ENCODE data around the gene PIP5K1A.

The PIP5K1A gene

DNA sequence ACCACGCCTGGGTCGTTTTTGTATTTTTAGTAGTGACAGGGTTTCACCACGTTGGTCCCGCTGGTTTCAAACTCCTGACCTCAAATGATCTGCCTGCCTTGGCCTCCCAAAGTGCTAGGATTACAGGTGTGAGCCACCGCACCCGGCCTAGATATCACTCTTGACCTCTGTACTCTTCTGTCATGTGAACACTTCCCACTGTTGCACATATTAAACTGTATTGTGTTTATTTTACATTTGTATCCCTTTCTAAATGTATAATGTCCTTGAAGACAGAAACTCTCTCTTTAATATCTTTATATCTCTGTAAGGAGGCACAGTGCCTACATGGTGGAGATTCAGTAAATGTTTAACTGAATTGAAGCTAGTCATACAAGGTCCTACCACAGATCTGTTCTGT lies 36.9 kb downstream of the PIP5K1A start:
- no peak for TF ChIP-seq CREB1 (IDR thresholded peaks at IDR 0.05; ENCODE audit: low read depth)
- TF ChIP-seq RAD21 (IDR thresholded peaks at IDR 0.05; ENCODE audit: low read depth): no peak
- no peak for TF ChIP-seq ZBTB7A (IDR thresholded peaks at IDR 0.05; ENCODE audit: low read depth)
- TF ChIP-seq TEAD4 (IDR thresholded peaks at IDR 0.05): no peak
- no peak for TF ChIP-seq USF1 (IDR thresholded peaks at IDR 0.05)
- no peak for TF ChIP-seq MAX (IDR thresholded peaks at IDR 0.05)
- no peak for TF ChIP-seq CEBPB (IDR thresholded peaks at IDR 0.05)
- no peak for TF ChIP-seq EP300 (IDR thresholded peaks at IDR 0.05; ENCODE audit: borderline replicate concordance)

DNA sequence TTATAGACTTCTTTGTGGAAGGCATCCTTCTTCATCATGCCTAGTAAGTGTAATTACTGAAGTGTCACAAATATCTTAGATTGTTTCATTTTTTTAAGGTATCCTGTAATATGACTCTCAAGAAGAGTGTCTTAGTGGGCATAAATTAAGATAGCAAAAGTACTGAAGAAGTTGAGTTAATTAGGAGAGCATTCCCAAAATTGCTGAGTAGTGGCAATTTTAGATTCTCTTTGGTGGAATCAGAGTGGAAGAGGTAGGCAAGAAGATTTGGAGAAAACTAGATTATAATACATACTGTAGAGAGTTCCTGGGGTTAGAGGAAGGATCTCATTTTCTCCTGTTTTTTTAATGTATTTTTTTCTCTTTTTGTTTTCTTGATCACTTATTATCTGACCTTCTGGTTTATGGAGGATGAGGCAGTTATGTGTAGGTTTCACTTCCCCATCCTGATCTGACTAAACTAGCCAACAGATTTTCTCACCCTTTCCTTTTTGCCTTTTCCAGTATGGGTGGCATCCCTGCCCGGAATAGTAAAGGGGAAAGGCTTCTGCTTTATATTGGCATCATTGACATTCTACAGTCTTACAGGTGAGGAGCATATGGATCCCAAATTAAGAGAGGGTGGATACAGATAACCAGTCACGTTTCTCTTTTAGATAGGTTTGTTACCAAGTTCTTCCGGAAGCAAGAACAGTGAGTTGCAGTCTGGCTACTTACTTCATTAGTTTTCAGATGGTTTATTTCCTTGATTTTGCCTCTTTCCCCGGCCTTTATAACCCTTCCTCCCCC lies 39.5 kb downstream of the PIP5K1A start:
- TF ChIP-seq, protein P1, sequence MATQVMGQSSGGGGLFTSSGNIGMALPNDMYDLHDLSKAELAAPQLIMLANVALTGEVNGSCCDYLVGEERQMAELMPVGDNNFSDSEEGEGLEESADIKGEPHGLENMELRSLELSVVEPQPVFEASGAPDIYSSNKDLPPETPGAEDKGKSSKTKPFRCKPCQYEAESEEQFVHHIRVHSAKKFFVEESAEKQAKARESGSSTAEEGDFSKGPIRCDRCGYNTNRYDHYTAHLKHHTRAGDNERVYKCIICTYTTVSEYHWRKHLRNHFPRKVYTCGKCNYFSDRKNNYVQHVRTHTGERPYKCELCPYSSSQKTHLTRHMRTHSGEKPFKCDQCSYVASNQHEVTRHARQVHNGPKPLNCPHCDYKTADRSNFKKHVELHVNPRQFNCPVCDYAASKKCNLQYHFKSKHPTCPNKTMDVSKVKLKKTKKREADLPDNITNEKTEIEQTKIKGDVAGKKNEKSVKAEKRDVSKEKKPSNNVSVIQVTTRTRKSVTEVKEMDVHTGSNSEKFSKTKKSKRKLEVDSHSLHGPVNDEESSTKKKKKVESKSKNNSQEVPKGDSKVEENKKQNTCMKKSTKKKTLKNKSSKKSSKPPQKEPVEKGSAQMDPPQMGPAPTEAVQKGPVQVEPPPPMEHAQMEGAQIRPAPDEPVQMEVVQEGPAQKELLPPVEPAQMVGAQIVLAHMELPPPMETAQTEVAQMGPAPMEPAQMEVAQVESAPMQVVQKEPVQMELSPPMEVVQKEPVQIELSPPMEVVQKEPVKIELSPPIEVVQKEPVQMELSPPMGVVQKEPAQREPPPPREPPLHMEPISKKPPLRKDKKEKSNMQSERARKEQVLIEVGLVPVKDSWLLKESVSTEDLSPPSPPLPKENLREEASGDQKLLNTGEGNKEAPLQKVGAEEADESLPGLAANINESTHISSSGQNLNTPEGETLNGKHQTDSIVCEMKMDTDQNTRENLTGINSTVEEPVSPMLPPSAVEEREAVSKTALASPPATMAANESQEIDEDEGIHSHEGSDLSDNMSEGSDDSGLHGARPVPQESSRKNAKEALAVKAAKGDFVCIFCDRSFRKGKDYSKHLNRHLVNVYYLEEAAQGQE (IDR thresholded peaks at IDR 0.05; ENCODE audit: low read depth): no peak
- no peak for TF ChIP-seq TAF1 (IDR thresholded peaks at IDR 0.05; ENCODE audit: low read depth)
- TF ChIP-seq CREB1 (IDR thresholded peaks at IDR 0.05; ENCODE audit: low read depth): no peak
- no peak for TF ChIP-seq ZBTB7A (IDR thresholded peaks at IDR 0.05; ENCODE audit: low read depth)
- no peak for TF ChIP-seq CEBPB (IDR thresholded peaks at IDR 0.05)
- no peak for TF ChIP-seq TEAD4 (IDR thresholded peaks at IDR 0.05)
- no peak for TF ChIP-seq EGR1 (IDR thresholded peaks at IDR 0.05)
- TF ChIP-seq YY1 (IDR thresholded peaks at IDR 0.05; ENCODE audit: low read depth): no peak
- no peak for TF ChIP-seq RAD21 (IDR thresholded peaks at IDR 0.05; ENCODE audit: low read depth)
- no peak for TF ChIP-seq FOXM1 (IDR thresholded peaks at IDR 0.05; ENCODE audit: borderline replicate concordance, low read depth)
- TF ChIP-seq NFIC (IDR thresholded peaks at IDR 0.05): no peak
- TF ChIP-seq USF1 (IDR thresholded peaks at IDR 0.05): no peak
- no peak for TF ChIP-seq MAX (IDR thresholded peaks at IDR 0.05)

GRCh38 chr1:151238467-151238739 lies 40.1 kb downstream of the PIP5K1A start:
- TF ChIP-seq EP300 (IDR thresholded peaks at IDR 0.05; ENCODE audit: borderline replicate concordance): no peak
- no peak for TF ChIP-seq CEBPB (IDR thresholded peaks at IDR 0.05)
- no peak for TF ChIP-seq TEAD4 (IDR thresholded peaks at IDR 0.05)
- no peak for TF ChIP-seq EGR1 (IDR thresholded peaks at IDR 0.05)
- no peak for TF ChIP-seq YY1 (IDR thresholded peaks at IDR 0.05; ENCODE audit: low read depth)
- TF ChIP-seq RAD21 (IDR thresholded peaks at IDR 0.05; ENCODE audit: low read depth): no peak
- no peak for TF ChIP-seq NFIC (IDR thresholded peaks at IDR 0.05)
- no peak for TF ChIP-seq TCF12 (IDR thresholded peaks at IDR 0.05; ENCODE audit: low read depth)

DNA sequence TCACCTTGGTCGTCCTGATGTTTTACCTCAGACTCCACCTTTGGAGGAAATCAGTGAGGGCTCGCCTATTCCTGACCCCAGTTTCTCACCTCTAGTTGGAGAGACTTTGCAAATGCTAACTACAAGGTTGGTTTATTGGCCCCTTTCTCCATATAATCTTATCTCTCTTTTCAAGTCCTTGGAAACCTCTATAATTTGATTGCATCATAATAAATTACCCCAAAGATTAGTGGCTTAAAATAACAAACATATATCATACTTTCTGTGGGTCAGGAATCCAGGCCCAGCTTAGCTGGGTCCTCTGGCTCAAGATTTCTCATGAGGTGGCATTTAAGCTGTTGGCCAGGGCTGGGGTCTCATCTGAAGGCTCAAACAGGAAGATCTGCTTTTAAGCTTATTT lies 44.1 kb downstream of the PIP5K1A start:
- TF ChIP-seq EP300 (IDR thresholded peaks at IDR 0.05; ENCODE audit: borderline replicate concordance) (no peak), NFIC (IDR thresholded peaks at IDR 0.05) (no peak), TEAD4 (IDR thresholded peaks at IDR 0.05) (no peak), ZBTB7A (IDR thresholded peaks at IDR 0.05; ENCODE audit: low read depth) (no peak), RAD21 (IDR thresholded peaks at IDR 0.05; ENCODE audit: low read depth) (no peak), EGR1 (IDR thresholded peaks at IDR 0.05) (no peak), CEBPB (IDR thresholded peaks at IDR 0.05) (no peak), TAF1 (IDR thresholded peaks at IDR 0.05; ENCODE audit: low read depth) (no peak), FOXM1 (IDR thresholded peaks at IDR 0.05; ENCODE audit: borderline replicate concordance, low read depth) (no peak), YY1 (IDR thresholded peaks at IDR 0.05; ENCODE audit: low read depth) (no peak), CREB1 (IDR thresholded peaks at IDR 0.05; ENCODE audit: low read depth) (no peak), USF1 (IDR thresholded peaks at IDR 0.05) (no peak), TCF12 (IDR thresholded peaks at IDR 0.05; ENCODE audit: low read depth) (no peak), MAX (IDR thresholded peaks at IDR 0.05) (no peak)
- TF ChIP-seq, protein P1 (IDR thresholded peaks at IDR 0.05; ENCODE audit: low read depth): no peak

DNA sequence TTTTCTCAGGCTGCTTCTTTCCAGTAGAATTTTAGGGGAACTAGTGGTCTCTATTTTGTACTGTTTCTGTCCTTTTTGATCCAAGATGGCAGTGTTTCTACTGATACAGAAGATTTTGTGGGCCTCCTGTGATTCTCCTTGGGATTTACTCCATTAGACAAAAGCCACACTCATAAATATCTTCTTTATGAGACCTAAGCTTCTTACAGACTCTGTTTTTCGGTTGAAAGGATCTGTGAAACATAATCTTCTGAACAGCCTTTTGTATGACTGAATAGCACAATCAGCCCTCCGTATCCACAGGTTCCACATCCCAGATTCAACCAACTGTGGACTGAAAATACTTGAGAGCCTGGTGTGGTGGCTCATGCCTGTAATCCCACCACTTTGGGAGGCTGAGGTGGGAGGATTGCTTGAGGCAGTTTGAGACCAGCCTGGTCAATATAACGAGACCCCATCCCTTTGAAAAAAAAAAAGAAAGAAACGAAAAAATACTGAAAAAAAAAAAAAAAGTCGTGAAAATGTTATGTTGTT lies 45.4 kb downstream of the PIP5K1A start:
- TF ChIP-seq TCF12 (IDR thresholded peaks at IDR 0.05; ENCODE audit: low read depth) (no peak), USF1 (IDR thresholded peaks at IDR 0.05) (no peak), RAD21 (IDR thresholded peaks at IDR 0.05; ENCODE audit: low read depth) (no peak), TEAD4 (IDR thresholded peaks at IDR 0.05) (no peak), TAF1 (IDR thresholded peaks at IDR 0.05; ENCODE audit: low read depth) (no peak), EGR1 (IDR thresholded peaks at IDR 0.05) (no peak)
- TF ChIP-seq, protein P1 (IDR thresholded peaks at IDR 0.05; ENCODE audit: low read depth): no peak
